ENCODE measurements around the gene LIAS.
"Not testable (repeated sequence)": the region's sequence is repeated elsewhere in the genome, so short reads cannot be mapped to it uniquely, and the experiment has no call there.

LIAS gene

DNA sequence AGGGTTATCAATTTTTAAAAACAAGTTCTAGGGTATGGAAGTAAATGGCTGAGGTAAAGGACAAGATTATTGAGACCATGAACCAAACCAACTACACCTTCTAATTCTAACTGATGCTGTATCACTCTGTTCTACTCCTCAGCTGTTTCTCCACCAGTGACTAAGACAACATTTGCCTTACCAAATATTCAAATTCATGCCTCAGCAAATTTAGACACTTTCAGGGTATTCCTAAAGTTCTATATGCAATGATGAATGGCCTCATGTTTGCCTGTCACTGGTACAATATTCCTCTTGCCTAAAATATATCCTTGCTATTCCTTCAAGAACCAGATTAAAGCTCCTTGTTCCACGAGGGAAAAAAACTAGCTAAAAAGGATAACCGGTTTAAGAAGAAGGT is 5.1 kb upstream of the LIAS start:
- no peak for DNase-seq

DNA sequence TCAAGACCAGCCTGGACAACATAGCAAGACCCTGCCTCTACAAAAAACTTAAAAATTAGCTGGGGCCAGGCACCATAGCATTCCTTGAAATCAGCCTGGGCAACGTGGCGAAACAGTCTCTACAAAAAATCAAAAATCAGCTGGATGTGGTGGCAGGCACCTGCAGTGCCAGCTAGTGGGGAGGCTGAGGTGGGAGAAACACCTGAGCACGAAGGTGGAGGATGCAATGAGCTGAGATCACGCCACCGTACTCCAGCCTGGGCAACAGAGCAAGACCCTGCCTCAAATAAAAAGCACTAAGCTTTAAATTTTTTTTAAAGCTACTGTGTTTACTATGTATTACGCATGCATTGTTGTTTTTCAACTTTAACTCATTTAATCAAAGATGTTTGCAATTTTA is 3.4 kb upstream of the LIAS start:
- no peak for DNase-seq

DNA sequence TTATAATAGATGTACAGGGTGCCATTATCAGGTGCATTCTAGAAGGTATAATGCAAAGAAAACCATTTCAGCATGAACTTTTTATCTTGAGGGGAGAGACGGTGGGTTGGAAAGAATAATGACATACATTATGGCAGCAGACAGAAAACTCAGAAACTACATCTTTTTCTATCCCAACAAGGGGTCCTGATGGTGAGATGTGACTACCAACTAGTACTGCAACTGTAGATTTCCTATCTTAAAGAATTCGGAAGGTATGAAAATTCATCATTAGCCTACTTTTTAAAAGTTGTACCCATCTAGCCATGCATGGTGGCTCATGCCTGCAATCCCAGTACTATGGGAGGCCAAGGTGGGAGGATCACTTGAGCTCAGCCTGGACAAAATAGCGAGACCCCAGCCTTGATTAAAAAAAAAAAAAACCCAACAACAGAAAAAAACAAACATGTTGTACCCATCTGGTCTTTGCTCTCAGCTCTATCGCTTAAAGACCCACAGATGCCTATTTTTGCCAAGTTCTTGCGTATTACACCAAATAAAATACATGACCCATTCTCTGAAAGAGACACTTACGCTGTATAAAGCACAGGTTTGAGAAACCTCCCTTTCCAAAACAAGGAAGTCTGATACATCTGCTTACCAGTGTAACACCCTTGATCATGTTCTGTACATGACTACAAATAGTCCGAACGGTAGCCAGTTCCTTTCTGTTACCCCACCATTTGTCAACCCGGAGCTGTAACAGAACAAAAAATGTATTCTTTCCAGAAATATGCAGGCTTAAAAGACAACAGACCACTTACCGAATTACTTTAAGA is 1.7 kb upstream of the LIAS start:
- no peak for DNase-seq

DNA sequence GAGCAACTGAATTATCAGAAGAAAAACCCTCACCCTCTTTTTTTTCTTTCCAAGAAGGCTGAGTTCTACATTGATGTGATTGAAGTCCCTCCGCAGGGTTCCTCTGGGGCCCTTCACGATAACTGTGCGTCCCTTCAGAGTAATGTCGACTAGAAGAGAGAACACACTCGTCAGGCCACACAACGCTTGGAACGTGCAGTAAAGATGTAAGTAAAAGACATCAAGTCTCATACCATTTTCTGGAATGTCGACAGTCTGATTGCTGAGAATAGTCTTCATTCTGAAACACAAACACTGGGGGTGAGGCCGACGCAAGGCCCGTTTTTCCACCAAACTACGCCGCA is 723 bp upstream of the LIAS start:
- DNase-seq: not testable (repeated sequence)

DNA sequence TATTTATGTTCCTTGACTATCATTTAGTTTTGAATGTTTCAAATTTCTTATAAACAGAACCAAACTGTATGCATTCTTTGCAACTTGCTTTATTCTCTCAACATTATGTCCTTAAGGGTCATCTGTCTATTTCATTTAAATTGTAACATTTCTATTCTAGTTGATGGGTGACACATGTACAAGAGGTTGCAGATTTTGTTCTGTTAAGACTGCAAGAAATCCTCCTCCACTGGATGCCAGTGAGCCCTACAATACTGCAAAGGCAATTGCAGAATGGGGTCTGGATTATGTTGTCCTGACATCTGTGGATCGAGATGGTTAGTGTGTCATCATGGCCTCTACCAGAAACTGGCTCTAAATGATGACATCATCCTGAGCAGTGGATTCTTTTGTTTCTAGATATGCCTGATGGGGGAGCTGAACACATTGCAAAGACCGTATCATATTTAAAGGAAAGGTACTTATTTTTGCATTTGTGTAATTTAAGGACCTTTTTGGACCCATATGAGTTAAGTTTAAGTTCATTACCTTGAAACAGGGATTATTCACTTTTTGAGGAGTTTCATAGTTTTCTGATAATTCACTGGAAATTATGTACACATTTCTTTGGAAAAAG is 6.1 kb downstream of the LIAS start:
- no peak for DNase-seq

DNA sequence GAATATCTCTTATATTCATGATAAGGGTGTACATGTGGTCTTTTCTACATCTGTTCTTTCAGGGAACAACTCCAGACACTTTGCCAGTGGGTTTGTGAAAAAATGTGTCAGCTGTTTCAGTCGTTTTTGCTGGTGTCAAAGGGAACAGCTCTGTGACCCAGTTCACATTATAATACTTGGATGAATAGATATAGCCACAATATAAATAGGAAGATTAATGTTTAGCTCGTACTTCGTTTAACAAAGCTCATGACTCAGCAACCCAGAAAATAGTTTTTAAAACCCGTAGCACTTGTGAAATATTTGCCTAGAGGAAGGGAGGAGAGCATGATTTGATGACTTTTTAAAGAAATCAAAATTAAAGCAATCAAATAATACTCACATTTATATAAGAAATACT is 7.9 kb downstream of the LIAS start:
- DNase-seq: no peak

DNA sequence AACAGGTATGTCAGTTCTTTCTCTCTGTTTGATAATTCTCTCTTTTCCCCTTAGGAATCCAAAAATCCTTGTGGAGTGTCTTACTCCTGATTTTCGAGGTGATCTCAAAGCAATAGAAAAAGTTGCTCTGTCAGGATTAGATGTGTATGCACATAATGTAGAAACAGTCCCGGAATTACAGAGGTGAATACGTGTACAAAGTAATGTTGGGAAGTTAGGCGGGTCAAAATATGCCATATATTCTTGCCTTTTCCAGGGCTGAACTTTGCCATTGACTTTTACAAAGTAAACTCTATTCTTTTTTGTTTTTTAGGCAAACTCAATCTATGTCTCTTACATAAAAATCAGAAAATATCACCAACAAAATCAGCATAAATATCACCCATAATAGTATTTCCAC is 8.6 kb downstream of the LIAS start:
- DNase-seq: no peak

DNA sequence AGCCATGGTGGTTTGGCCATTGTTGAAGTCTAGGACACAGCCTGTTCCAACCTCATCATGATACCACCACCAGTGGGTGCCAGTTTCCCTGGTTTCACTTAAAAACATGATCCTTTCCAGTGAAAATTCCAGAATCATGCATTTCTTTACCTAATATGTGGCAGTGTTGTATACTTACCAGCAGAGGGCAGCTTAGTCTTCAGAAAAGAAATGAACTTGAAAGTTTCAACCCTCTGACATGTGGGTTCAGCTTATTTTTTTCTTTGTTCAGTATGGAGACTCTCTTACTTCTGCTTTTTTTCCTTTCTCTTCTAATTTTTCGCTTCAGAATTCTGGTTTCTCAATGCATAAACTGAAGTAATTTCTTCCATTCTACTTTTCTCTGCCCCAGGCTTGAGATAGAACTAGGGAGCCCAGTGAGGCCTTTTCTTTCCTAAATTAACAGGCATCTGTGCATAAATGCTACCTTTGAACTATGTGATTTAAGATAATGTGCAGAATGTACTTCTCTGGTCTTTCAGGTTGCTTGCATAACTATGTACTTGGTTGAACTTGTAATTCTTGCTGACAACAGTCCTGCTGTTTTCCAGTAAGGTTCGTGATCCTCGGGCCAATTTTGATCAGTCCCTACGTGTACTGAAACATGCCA is 10.7 kb downstream of the LIAS start:
- peak; percentile 53 for DNase-seq

DNA sequence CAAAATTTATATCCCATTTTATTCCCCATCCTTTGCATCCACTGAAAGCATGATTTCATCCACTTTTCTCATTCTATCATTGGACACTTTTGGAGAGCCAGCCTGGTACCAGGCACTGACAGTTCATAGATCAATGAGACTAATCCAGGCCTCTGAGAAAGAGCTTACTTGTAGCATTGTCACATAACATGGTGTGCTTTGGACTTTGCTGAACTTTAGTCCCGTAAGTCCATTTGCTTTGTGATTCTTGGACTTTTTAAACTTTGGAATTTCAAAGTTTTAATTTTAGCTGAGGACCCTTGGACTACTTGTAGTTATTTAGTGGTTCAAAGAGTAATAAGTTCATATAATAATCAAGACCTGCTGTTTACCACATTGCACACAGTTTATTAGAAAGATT is 11.5 kb downstream of the LIAS start:
- no peak for DNase-seq

DNA sequence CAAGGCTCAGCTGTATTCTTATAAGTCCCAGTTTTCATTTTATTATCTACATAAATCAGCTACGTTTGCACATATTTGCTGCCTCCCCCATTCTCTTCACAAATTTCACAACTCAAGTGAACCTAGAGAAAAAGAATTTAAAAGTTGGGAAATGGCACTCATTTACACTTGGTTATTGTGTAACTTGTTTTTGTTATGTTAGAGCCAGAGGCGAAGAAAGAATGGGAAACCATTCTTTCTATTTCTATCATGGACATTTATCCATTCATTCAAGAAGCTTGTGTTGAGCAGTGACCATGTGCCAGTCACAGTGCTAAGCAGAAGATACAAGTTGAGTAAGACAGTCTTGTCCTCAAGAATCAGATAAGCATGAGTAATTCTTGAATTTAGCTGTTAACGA is 13.5 kb downstream of the LIAS start:
- DNase-seq: no peak

DNA sequence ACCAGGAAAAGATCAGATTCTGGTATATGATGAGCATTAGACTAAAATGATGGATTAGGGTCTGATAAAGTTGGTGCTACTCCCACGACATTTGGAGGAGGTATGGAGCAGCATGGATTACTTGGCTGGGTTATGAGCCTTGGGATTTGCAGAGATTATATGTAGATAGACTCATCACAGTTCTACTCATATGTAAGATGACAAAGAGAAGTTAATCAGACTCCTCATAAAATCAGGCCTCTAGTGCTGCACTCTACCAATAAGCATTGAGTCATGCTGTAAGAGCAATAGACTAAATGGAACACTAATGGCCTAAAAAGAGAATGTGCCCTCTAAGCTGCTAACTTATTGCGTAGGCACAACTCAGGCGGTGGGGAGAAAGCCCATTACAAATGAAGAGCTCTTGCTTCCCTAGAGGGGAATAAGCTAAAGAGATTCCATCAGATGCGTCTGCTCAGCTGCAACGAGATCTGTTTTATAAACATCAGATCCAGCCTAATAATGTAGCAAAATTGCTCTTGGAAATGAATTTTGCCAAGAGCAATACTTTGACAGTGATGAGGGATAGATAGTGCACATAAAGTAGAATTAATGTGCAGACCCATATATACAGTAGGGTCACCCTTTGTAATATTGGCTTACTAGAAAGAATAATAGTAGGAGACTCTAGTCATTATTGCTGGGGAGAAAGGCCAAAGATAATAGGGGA is 17.5 kb downstream of the LIAS start:
- no peak for DNase-seq

DNA sequence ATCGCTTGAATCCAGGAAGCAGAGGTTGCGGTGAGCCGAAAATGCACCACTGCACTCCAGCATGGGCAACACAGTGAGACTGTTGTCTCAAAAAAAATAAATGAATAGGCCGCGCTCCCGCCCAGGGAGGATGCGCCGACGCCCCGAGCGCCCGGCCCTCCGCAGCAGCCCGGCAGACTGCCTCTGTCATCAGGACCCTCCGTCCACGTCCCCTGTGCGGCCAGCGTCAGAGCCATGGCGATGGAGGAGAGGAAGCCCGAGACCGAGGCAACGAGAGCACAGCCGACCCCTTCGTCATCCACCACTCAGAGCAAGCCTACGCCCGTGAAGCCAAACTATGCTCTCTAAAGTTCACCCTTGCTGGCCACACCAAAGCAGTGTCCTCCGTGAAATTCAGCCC is 21.4 kb downstream of the LIAS start:
- no peak for DNase-seq

DNA sequence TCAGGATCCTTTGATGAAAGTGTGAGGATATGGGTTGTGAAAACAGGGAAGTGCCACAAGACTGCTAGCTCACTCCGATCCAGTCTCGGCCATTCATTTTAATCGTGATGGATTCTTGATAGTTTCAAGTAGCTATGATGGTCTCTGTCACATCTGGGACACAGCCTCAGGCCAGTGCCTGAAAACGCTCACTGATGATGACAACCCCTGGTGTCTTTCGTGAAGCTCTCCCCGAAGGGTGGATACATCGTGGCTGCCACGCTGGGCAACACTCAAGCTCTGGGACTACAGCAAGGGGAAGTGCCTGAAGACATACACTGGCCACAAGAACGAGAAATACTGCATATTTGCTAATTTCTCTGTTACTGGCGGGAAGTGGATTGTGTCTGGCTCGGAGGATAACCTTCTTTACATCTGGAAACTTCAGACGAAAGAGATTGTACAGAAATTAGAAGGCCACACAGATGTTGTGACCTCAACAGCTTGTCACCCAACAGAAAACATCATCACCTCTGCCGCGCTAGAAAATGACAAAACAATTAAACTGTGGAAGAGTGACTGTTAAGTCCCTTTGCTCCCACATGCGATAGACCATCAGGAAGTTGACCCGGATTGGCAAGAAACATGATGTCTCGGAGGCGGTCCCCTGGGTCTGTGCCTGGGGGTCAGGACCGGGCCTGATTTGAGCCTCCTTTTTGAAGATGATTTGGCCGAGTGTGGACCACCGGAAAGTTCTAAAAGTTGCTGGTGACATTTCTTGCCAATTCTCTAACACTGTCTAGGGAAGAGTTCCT is 22.2 kb downstream of the LIAS start:
- no peak for DNase-seq

DNA sequence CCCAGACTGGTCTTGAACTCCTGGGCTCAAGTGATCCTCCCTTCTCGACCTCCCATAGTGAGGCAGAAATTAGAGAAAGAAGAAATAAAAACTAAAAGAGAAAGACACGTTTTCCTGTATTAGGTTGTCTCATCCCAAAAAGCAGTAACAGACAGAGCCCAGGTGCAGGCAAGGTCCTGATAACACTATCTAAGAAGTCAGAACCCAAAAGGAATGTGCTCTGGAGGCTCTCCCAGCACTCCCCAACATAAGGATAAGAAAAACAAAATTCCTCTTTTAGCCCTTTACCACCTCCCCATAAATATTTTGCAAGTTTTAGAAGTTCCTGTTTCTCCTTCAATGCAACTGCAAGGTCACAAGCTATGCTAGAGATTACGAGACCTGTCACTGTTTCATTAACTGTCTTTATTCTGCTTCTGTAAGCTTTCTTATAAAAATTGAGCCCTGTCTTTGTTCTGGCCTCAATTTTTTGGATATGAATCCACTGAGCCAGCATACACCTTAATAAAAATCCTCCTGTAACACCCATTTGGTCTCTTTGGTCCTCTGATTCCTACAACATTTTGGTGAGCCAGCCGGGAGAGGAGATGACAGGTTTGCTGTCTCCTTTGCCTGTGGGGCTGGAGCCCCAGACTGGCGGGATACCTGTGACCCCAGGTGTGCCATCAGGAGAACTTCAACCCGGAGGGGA is 25.9 kb downstream of the LIAS start:
- DNase-seq: no peak

DNA sequence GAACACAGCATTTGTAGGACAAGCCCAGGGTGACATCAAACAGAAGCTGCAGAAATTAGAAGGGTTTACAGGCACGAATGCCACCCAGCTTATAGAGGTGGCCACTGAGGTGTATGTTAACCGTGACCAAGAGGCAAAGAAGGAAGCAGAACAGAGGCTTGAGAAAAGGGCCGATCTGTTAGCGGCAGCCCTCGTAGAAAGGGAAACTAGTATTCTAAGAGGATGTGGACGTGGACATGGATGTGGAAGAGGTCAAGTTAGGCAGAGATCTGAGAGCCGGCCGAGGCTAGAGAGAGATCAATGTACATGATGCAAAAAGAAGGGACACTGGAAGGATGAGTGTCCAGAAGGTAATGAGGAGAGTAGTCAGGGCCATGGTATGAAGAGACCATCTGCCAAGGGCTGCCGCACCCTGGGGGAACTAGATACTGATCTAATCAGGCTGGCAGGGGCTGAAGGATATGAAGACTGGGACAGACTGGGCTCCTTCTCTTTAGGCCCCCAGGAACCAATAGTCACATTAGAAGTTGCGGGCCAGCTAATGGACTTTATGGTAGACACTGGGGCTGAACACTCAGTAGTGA is 27.5 kb downstream of the LIAS start:
- no peak for DNase-seq

DNA sequence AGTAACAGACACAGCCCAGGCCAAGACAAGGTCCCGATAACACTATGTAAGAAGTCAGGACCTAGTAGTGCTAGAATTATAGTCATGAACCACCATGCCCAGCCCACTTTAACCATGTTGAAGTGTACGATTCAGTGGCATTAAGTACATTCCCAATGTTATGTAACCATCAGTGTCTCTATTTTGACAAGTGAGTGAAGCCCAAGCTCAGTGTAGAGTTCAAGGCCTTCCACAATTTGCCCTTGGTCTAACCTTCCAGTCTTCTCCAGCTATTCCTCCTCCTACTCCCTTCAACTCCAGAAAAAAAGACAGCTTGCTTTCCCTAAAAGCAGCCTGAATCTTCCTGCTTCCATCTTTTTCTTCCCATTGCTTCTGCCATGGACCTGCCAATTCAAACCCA is 31.5 kb downstream of the LIAS start:
- DNase-seq: no peak

DNA sequence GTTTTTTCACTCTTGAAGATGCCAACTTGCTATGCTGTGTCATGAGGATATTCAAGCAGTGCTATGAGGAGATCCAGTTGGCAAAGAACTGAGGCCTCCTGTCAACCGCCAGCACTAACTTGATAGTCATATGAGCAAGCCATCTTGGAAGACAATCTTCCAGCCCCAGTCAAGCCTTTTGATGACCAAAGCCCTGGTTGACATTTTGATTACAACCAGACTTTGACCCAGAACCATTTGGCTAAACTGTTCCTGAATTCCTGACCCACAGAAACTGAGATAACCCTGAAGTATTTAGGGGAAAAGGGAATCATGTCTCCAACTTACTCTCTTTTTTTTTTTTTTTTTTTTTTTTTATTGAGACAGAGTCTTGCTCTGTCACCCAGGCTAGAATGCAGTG is 35.5 kb downstream of the LIAS start:
- no peak for DNase-seq

DNA sequence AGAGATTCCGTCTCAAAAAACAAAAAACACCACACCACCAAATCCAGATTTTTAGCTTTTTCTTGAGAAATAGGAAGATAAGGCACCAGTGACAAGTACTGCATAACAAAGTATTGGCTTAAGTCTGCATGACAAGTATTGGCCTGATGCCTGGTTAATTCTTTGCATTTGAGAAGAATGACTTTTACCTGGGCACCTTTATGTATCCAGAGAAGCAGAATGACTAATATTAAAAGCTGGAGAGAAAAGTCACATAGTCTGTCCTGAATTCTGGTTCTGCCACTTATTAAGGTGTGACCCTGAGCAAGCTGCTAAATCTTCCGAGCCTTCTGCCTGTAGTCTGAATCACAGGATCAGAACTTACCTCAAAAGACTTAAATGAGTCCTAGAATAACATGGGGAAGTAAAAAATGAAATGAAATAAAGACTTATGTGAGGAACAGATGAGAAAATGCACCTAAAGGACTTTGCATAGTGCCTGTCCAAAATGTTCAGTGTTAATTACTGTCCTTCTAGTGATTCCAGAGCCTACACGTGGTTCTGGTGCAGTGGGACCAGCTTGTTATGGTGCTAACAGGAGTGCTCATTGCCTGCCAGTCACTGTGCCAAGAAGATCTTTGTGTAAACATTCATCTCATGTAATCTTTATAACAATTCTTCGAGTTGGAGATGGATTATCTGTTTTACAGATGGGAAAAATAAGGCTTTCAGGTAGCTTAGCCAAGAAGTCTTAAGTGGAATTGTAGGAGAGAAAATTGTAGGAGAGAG is 36.8 kb downstream of the LIAS start:
- DNase-seq: no peak

DNA sequence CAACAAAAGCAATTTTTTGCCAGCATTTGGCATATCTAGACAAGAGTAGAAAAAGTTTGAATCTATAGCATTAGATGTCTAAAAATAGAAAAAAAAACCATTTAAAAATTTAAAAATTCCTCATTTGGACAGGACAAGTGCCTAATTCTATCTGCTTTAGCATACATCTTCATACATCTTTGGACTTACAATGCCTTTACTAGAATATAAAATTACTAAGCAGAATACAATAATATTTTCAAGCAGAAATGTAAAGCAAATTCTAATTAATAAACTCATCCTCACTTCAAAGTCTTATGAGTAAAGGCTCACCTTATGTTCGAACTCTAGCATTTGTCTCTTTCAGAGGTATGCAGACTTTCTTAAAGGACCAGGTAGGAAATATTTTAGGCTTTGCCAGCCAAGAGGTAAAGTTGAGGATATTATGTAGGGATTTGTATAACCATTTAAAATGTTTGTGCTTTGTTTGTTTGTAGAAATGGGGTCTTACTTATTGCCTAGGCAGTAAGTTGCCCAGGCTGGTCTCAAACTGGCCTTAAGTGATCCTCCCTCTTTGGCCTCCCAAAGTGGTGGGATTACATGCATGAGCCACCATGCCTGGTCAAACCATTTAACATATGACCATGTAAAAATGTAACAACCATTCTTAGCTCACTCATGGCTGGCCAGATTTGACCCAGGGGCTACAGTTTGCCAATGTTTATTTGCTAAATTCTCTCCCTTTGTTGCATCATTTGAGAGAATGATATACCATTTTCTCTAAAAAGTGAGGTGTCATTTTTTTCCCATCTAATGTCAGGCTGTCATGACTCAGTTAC is 39.3 kb downstream of the LIAS start:
- no peak for DNase-seq

DNA sequence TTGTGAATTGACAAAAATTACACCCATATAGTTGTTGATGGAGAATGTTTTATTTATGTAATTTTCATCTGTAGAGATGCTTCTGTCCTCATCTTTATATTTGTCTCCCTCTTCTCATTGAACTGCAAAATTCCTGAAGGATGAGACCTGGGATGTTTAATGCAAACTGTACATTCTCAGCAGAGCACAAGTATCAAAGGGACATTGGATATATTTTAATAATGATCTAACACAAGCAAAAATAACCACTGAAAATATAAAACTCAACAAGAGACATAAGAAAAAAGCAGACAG is 39.8 kb downstream of the LIAS start:
- no peak for DNase-seq
